ENCODE measurements around the gene IGHMBP2. TPM values are rescaled to one million over a fixed set of nuclear protein-coding genes. Genes with fewer than 3 reads are reported as not detected.

Gene IGHMBP2
- total RNA-seq, 1 experiment from 2014 or later: 24.0 TPM

DNA sequence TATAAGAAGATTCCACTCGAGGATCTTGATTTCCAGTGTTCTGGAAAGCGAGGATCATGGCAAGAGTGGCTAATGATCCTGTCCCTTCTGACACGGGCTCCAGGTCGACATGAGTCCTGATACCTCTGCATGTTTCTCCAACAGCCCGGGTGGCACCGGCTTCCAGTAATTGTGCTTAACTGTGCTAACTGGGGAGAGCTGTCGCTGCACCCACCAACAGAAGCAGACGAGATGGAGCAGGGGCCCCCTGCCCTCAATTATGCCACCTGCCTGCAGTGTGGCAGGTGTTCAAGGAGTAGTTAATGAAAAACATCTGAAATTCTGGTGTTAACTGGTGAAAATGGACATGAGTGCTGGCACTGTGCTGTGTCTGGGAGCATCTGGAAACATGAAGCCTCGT is 6.2 kb upstream of the IGHMBP2 start:
- Mint-ChIP-seq H3K9me3 (no peaks in the 10 kb centered on the region), H3K27me3 (ENCODE audit: low read depth) (no peaks in the 10 kb centered on the region; the same call in 1 of the 2 replicates), H3K4me1 (peaks cover 4 to 8% of the 10 kb centered on the region in 2 experiments), H3K27ac (no peak overlapping the region), H3K4me3 (no peak overlapping the region), H3K36me3 (ENCODE audit: insufficient read depth in 1 of 3, low read depth in 3 of 3) (peaks cover 41 to 72% (median 65%) of the 10 kb centered on the region in 3 experiments)
- H3K27me3 ChIP-seq (ENCODE audit: insufficient read depth, low read length): no peaks in the 10 kb centered on the region
- no peak for DNase-seq
- no peaks in the 10 kb centered on the region for H3K4me1 ChIP-seq (ENCODE audit: insufficient read depth, low read length)
- no peak overlapping the region for H2BK12ac ChIP-seq (ENCODE audit: insufficient read length, low read depth, low read length)
- no peak overlapping the region for H3K9ac ChIP-seq (ENCODE audit: extremely low read depth, insufficient read length, low read length)
- no peak overlapping the region for H3K4ac ChIP-seq (ENCODE audit: low read depth, low read length)
- no peak overlapping the region for H3K18ac ChIP-seq (ENCODE audit: insufficient read length, low read depth, low read length)
- no peak overlapping the region for H4K91ac ChIP-seq (ENCODE audit: insufficient read length, low read depth, low read length)
- H3K79me2 ChIP-seq (ENCODE audit: insufficient read depth, low read length): peaks cover 7% of the 10 kb centered on the region
- H4K20me1 ChIP-seq (ENCODE audit: control insufficient read depth, insufficient read depth, insufficient read length): no peaks in the 10 kb centered on the region
- no peak overlapping the region for H4K8ac ChIP-seq (replicated peaks; ENCODE audit: insufficient read length, low read depth, low read length)
- no peak overlapping the region for H2AK5ac ChIP-seq (ENCODE audit: insufficient read length, low read length)
- no peak overlapping the region for H3K14ac ChIP-seq (ENCODE audit: insufficient read depth, low read length)
- H2BK15ac ChIP-seq (ENCODE audit: low read depth, low read length): no peak overlapping the region
- H3K4me2 ChIP-seq (ENCODE audit: insufficient read depth, insufficient read length, low read length): no peak overlapping the region
- no peak overlapping the region for H3T11ph ChIP-seq (ENCODE audit: low read length)
- H3K9me3 ChIP-seq (ENCODE audit: control insufficient read depth, low read depth, low read length): no peaks in the 10 kb centered on the region
- H2BK120ac ChIP-seq (ENCODE audit: low read depth, low read length, poor library complexity, severe bottlenecking): no peak overlapping the region
- WGBS (ENCODE audit: extremely low coverage, insufficient read length, low lambda C conversion rate): no CpG with 5 or more reads among the region's 9 CpGs
- H3K27ac ChIP-seq (ENCODE audit: insufficient read length, low read depth, low read length): no peak overlapping the region
- no peak overlapping the region for H3K56ac ChIP-seq (ENCODE audit: insufficient read length, low read depth, low read length)
- H2BK5ac ChIP-seq (ENCODE audit: insufficient read length, low read length): no peak overlapping the region
- peaks cover 8% of the 10 kb centered on the region for H3K79me1 ChIP-seq (ENCODE audit: insufficient read depth, low read depth, low read length, poor library complexity, severe bottlenecking)
- H4K5ac ChIP-seq (ENCODE audit: insufficient read length, low read depth, low read length): no peak overlapping the region
- TF ChIP-seq, protein P1, sequence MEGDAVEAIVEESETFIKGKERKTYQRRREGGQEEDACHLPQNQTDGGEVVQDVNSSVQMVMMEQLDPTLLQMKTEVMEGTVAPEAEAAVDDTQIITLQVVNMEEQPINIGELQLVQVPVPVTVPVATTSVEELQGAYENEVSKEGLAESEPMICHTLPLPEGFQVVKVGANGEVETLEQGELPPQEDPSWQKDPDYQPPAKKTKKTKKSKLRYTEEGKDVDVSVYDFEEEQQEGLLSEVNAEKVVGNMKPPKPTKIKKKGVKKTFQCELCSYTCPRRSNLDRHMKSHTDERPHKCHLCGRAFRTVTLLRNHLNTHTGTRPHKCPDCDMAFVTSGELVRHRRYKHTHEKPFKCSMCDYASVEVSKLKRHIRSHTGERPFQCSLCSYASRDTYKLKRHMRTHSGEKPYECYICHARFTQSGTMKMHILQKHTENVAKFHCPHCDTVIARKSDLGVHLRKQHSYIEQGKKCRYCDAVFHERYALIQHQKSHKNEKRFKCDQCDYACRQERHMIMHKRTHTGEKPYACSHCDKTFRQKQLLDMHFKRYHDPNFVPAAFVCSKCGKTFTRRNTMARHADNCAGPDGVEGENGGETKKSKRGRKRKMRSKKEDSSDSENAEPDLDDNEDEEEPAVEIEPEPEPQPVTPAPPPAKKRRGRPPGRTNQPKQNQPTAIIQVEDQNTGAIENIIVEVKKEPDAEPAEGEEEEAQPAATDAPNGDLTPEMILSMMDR (conservative IDR thresholded peaks at IDR 0.05): no peak
- H2AFZ ChIP-seq (ENCODE audit: low read length): no peak overlapping the region
- no peak overlapping the region for H2BK20ac ChIP-seq (ENCODE audit: low read depth, low read length, poor library complexity, severe bottlenecking)
- H3K23me2 ChIP-seq (ENCODE audit: insufficient read length, low read depth, low read length, poor library complexity, severe bottlenecking): no peaks in the 10 kb centered on the region
- no peak overlapping the region for H3K23ac ChIP-seq (ENCODE audit: insufficient read length, low read depth, low read length)
